Astrocyte (in vitro differentiated cells and primary cell): ENCODE measurements around the gene SYNM.

Experiments
- CTCF ChIP-seq: IDR thresholded peaks from 2 replicates; pipeline ENCODE4 v1.5.1; 2011; ENCODE audit warnings: low read depth, mild to moderate bottlenecking, inconsistent platforms, low read length, moderate library complexity; ENCODE audit not compliant: insufficient read depth
- EZH2 ChIP-seq: IDR thresholded peaks from 2 replicates; pipeline ENCODE4 v1.6.1; 2012; ENCODE audit warnings: mild to moderate bottlenecking, low read length, inconsistent platforms; ENCODE audit not compliant: insufficient read depth

- TF ChIP-seq EZH2: no peak
- no peak for TF ChIP-seq CTCF
Observed at GRCh38 chr15:99095626-99096025, 9.3 kb upstream of the SYNM start.
